Mesodermal cell (in vitro differentiated cells): ENCODE measurements around the gene GPC5.
A peak's percentile ranks its signal among the peaks of the same experiment; 100 is the strongest.

Experiments
- H3K27ac ChIP-seq: 2 replicates; pipeline ENCODE4 v1.7.0; 2013; ENCODE audit warnings: mild to moderate bottlenecking, low read depth, low read length, moderate library complexity; ENCODE audit not compliant: severe bottlenecking
- H3K36me3 ChIP-seq: 2 replicates; pipeline ENCODE4 v1.7.1; 2013; ENCODE audit warnings: mild to moderate bottlenecking, low read length, moderate library complexity; ENCODE audit not compliant: control insufficient read depth, insufficient read depth
- H3K4me1 ChIP-seq: one replicate; pipeline ENCODE4 v1.7.1; 2013; ENCODE audit warnings: mild to moderate bottlenecking, low read length; ENCODE audit not compliant: insufficient read depth, control insufficient read depth, poor library complexity, severe bottlenecking
- H3K4me3 ChIP-seq: 2 replicates; pipeline ENCODE4 v1.7.0; 2013; ENCODE audit warnings: low read length, control low read depth, mild to moderate bottlenecking; ENCODE audit not compliant: insufficient read depth, poor library complexity, severe bottlenecking; ENCODE audit errors: extremely low read depth
- H3K9me3 ChIP-seq: 2 replicates; pipeline ENCODE4 v1.7.1; 2013; ENCODE audit warnings: mild to moderate bottlenecking, low read length, moderate library complexity; ENCODE audit not compliant: control insufficient read depth
- WGBS, 2 experiments: methylation state at CpG; one replicate each; pipeline ENCODE4 v1.1.5; 2013; ENCODE audit warnings: missing lambda C conversion rate in 2 of 2; ENCODE audit not compliant: insufficient coverage in 2 of 2; 5-methylcytosine and 5-hydroxymethylcytosine counted together

Gene GPC5

GRCh38 chr13:92317066-92317465 lies 918.6 kb downstream of the GPC5 start:
- Histone ChIP-seq H3K9me3 (no peaks in the 10 kb centered on the region), H3K36me3 (no peaks in the 10 kb centered on the region), H3K4me3 (no peak overlapping the region), H3K4me1 (peaks cover 3% of the 10 kb centered on the region), H3K27ac (peak overlapping the region; percentile 88)
- WGBS, 2 experiments, result 66 to 67% methylated on average over 2 of the region's 2 CpGs

GRCh38 chr13:92320323-92320722 lies 921.9 kb downstream of the GPC5 start:
- no peaks in the 10 kb centered on the region for H3K36me3 ChIP-seq
- 100% methylated on average over 1 of the region's 1 CpG; no CpG with 5 or more reads in 1 of the 2 experiments for WGBS, 2 experiments

GRCh38 chr13:92321174-92321573 lies 922.8 kb downstream of the GPC5 start:
- WGBS, 2 experiments, result 92 to 98% methylated on average over 4 of the region's 5 CpGs
- Histone ChIP-seq H3K36me3 (no peaks in the 10 kb centered on the region), H3K4me3 (no peak overlapping the region), H3K9me3 (no peaks in the 10 kb centered on the region), H3K27ac (no peak overlapping the region), H3K4me1 (no peaks in the 10 kb centered on the region)

More at GRCh38 chr13:92320323-92320722, 921.9 kb downstream of the GPC5 start:
- H3K4me3 ChIP-seq, result no peak overlapping the region
- no peaks in the 10 kb centered on the region for H3K9me3 ChIP-seq
- H3K4me1 ChIP-seq, result no peaks in the 10 kb centered on the region
- H3K27ac ChIP-seq, result no peak overlapping the region

- Histone ChIP-seq H3K4me1 (no peaks in the 10 kb centered on the region), H3K36me3 (no peaks in the 10 kb centered on the region), H3K4me3 (no peak overlapping the region), H3K9me3 (no peaks in the 10 kb centered on the region), H3K27ac (no peak overlapping the region)
- 100% methylated on average over 1 of the region's 1 CpG for WGBS, 2 experiments
Measured at GRCh38 chr13:92345627-92346026, 947.2 kb downstream of the GPC5 start.

DNA sequence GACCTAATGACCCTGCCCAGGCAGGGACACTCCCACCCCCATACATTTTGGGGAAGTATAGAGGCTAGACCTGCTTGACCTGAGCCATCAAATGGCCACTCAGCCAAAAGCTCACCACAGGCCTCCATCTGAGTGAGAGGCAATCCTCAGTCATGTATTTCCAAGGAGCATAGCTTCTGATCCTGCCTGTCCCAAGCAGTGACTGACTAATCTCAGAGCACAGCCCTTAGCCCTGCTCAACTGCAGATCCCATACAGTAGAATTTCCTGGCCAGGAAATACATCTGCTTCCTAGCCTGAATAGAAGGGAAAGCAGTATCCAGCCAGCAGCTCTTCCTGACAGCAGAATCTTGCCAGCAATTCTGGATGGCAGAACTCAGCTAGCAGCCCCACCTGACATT lies 947.6 kb downstream of the GPC5 start:
- no peaks in the 10 kb centered on the region for H3K4me1 ChIP-seq
- H3K27ac ChIP-seq, result no peak overlapping the region
- no peak overlapping the region for H3K4me3 ChIP-seq
- H3K9me3 ChIP-seq, result no peaks in the 10 kb centered on the region
- no peaks in the 10 kb centered on the region for H3K36me3 ChIP-seq

GRCh38 chr13:92354583-92354982 lies 956.2 kb downstream of the GPC5 start:
- no peaks in the 10 kb centered on the region for H3K36me3 ChIP-seq
- 94% methylated on average over 1 of the region's 1 CpG for WGBS, 2 experiments
- no peak overlapping the region for H3K27ac ChIP-seq
- H3K9me3 ChIP-seq, result peaks cover 13% of the 10 kb centered on the region
- no peak overlapping the region for H3K4me3 ChIP-seq
- H3K4me1 ChIP-seq, result no peaks in the 10 kb centered on the region

GRCh38 chr13:92355213-92355612 lies 956.8 kb downstream of the GPC5 start:
- Histone ChIP-seq H3K9me3 (peaks cover 13% of the 10 kb centered on the region), H3K27ac (no peak overlapping the region), H3K4me3 (no peak overlapping the region), H3K36me3 (no peaks in the 10 kb centered on the region), H3K4me1 (no peaks in the 10 kb centered on the region)
- 29 to 33% methylated on average over 1 of the region's 1 CpG for WGBS, 2 experiments

GRCh38 chr13:92362717-92363116 lies 964.3 kb downstream of the GPC5 start:
- WGBS, 2 experiments, result 80 to 87% methylated on average over 1 to 2 of the region's 2 CpGs

GRCh38 chr13:92365904-92366303 lies 967.5 kb downstream of the GPC5 start:
- Histone ChIP-seq H3K27ac (no peak overlapping the region), H3K36me3 (no peaks in the 10 kb centered on the region)

More at GRCh38 chr13:92362717-92363116, 964.3 kb downstream of the GPC5 start:
- no peak overlapping the region for H3K27ac ChIP-seq
- no peak overlapping the region for H3K4me3 ChIP-seq
- peaks cover 13% of the 10 kb centered on the region for H3K9me3 ChIP-seq
- H3K4me1 ChIP-seq, result no peaks in the 10 kb centered on the region
- H3K36me3 ChIP-seq, result no peaks in the 10 kb centered on the region

DNA sequence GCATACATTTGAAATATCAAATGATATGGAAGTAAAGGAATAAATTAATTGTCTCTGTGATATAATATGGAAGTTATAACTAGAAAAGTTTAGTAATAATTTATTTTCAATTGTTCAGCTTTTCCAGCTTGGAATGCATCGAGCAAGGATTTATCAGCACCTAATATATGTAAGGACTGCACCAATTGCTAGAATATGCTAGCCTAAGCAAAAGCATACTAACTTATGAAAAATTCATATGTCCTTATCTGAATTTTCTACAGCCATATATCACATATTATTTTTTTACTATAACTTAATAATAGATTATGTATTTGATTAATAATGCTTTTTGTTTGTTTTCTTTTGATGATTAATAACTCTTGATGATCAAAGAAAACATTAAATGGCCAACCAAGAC lies 979.0 kb downstream of the GPC5 start:
- H3K27ac ChIP-seq, result no peak overlapping the region
- no peaks in the 10 kb centered on the region for H3K9me3 ChIP-seq
- no peak overlapping the region for H3K4me3 ChIP-seq
- no peaks in the 10 kb centered on the region for H3K36me3 ChIP-seq
- WGBS, 2 experiments, result no CpG with 5 or more reads among the region's 1 CpG
- H3K4me1 ChIP-seq, result no peaks in the 10 kb centered on the region

More at GRCh38 chr13:92365904-92366303, 967.5 kb downstream of the GPC5 start:
- Histone ChIP-seq H3K4me1 (no peaks in the 10 kb centered on the region), H3K9me3 (no peaks in the 10 kb centered on the region), H3K4me3 (no peak overlapping the region)

DNA sequence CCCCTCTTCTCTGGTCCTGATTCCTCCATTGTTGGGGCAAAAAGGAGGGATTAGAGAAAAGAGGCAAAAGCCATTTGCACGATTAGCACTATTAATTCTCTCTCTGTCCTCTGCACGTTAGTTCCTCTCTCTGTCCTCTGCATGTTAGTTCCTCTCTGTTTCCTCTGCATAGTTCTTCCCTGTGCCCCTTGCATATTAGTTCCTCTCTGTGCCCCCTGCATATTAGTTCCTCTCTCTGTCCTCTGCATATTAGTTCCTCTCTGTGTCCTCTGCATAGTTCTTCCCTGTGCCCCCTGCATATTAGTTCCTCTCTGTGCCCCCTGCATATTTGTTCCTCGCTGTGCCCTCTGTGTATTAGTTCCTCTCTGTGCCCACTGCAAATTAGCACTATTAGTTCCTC lies 981.0 kb downstream of the GPC5 start:
- Histone ChIP-seq H3K4me3 (no peak overlapping the region), H3K36me3 (no peaks in the 10 kb centered on the region), H3K4me1 (no peaks in the 10 kb centered on the region), H3K27ac (no peak overlapping the region), H3K9me3 (no peaks in the 10 kb centered on the region)
- WGBS, 2 experiments, result 90 to 91% methylated on average over 3 of the region's 3 CpGs

DNA sequence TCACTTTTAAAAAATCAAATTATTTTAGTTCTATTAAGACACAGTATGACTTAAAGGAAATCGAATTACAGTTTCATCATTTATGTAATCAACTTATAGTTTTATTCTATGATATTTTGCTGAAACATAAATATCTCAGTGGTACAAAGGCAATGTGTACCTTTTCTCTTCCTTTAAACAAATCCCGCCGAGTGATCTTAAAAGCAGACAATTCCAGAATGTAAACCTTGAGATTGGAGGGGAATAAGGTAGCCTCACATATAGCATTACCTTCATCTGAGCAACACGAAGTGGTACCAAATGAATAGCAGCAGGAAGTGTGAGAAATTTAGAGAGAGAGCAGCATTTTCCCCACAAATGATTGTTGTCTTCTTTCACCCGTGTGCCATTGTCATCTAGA lies 986.0 kb downstream of the GPC5 start:
- Histone ChIP-seq H3K27ac (no peak overlapping the region), H3K36me3 (no peaks in the 10 kb centered on the region), H3K9me3 (no peaks in the 10 kb centered on the region), H3K4me1 (no peaks in the 10 kb centered on the region), H3K4me3 (no peak overlapping the region)
- 86 to 90% methylated on average over 2 of the region's 5 CpGs for WGBS, 2 experiments
